ENCODE results near the gene PIGW. TPM values are rescaled to one million over a fixed set of nuclear protein-coding genes. Genes with fewer than 3 reads are reported as not detected.

The PIGW gene
- total RNA-seq, 2 experiments from 2014 or later: 9.6 to 17.4 TPM

DNA sequence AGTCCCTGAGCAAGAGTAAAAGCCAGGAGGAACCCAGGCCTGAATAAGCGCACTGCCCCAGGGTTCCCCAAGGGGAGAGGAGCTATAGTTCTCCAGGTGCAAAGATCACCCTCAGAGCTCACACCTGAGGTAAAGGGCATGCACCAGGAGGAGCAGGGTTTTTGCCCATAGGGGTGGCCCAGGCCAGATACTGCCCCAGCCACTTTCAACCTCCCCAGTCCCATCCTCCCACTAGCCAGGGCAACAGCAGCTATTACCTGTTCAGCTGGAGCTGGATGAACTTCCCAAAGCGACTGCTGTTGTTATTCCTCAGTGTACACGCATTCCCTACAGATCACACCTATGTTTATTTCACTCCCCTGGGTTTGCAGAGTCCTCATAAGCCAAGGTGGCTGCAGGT lies 19.9 kb upstream of the PIGW start:
- Mint-ChIP-seq H3K36me3 (peaks cover 19% of the 10 kb centered on the region), H3K27ac (no peak overlapping the region), H3K4me1 (peaks cover 1% of the 10 kb centered on the region), H3K27me3 (no peaks in the 10 kb centered on the region), H3K9me3 (ENCODE audit: low read depth) (no peaks in the 10 kb centered on the region), H3K4me3 (no peak overlapping the region)
- CTCF ChIA-PET: no interaction called here
- DNase-seq (no peak), ATAC-seq (no peak)

DNA sequence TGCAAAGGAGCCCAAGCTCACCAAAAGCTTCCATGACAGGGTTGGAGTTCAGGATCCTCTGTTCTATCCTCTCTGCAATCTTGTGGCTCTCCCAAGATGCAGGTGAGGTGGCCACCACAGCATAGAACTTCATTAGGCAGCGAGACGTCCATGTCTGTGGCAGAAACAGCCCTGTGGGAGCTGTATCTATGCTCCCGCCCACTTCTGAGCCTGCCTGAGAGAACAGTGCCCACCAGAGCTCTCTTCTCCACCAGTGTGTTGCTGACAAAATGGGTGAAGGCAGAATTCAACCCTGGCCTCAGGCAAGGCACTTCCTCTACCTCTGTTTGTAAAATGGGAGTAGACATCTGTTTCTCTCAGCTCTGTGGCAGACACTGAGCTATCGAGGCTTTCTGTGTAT lies 18.9 kb upstream of the PIGW start:
- Mint-ChIP-seq H3K36me3 (peaks cover 26% of the 10 kb centered on the region), H3K9me3 (ENCODE audit: low read depth) (no peaks in the 10 kb centered on the region)
- CTCF ChIA-PET: interaction anchor here (1.0 to 1.3 kb wide), 2 partner anchors 32 to 367 kb away, joined by 3 to 4 read pairs; no protein-coding TSS in a partner anchor

DNA sequence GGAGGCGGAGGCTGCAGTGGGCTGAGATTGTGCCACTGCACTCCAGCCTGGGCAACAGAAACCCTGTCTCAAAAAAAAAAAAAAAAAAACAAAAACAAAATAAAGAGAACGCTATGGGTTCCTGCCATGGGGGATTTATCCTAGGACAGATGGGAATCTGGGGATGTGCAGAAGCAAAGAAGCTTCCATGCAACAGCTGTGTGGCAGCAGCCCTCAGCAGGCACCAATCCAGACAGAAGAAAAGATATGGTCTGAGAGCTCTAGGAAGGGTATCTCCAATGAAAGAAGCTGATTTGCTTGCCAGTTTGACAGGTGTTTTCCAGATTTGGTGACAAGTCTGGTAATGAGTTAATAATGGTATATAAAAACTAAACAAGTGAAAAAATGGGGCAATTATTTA lies 11.7 kb upstream of the PIGW start:
- no peak overlapping the region for H3K4me3 Mint-ChIP-seq
- DNase-seq (no peak), ATAC-seq (no peak)
- H3K36me3 Mint-ChIP-seq: peaks cover 58% of the 10 kb centered on the region
- H3K4me1 Mint-ChIP-seq: peaks cover 19% of the 10 kb centered on the region
- H3K27me3 Mint-ChIP-seq: no peaks in the 10 kb centered on the region
- H3K9me3 Mint-ChIP-seq (ENCODE audit: low read depth): no peaks in the 10 kb centered on the region
- no peak overlapping the region for H3K27ac Mint-ChIP-seq
- CTCF ChIA-PET: interaction anchor here (0.6 to 1.9 kb wide), 3 partner anchors 9 to 374 kb away, joined by 3 to 9 read pairs (median 3); partner anchors contain the start of genes MYO19 and PIGW

More for the DNA sequence above, 18.9 kb upstream of the PIGW start:
- H3K27me3 Mint-ChIP-seq: no peaks in the 10 kb centered on the region
- DNase-seq: no peak
- no peak overlapping the region for H3K4me3 Mint-ChIP-seq
- ATAC-seq: no peak
- peaks cover 1% of the 10 kb centered on the region for H3K4me1 Mint-ChIP-seq
- no peak overlapping the region for H3K27ac Mint-ChIP-seq

DNA sequence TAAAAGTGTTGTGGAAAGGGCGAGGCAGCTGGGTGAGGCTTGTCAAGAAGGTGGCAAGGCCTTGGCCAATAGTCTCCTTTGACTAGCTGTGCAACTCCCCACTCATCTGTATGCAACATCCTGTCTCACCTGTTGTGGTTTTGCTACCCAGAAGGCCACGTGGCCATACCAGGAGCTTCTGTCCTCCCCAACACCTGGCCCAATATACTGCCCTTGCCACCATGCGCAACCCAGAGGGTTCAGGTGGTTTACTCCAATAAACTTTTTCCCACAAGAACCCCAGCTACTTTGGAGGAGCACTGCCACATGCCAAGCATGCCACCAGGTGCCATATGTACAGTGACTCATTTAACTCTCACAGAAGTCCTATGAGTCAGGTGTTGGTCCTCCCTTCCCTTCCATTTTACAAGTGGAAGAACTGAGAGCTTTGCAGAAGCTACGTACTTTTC lies 10.3 kb upstream of the PIGW start:
- peaks cover 21% of the 10 kb centered on the region for H3K4me1 Mint-ChIP-seq
- H3K4me3 Mint-ChIP-seq: no peak overlapping the region
- DNase-seq (no peak), ATAC-seq (no peak)
- CTCF ChIA-PET: interaction anchor here (1.9 kb wide), 1 partner anchor 10 kb away, joined by 9 read pairs; the partner anchor contains the start of genes MYO19 and PIGW
- peaks cover 54% of the 10 kb centered on the region for H3K36me3 Mint-ChIP-seq
- H3K9me3 Mint-ChIP-seq (ENCODE audit: low read depth): no peaks in the 10 kb centered on the region
- peak overlapping the region; percentile 62 for H3K27ac Mint-ChIP-seq
- H3K27me3 Mint-ChIP-seq: no peaks in the 10 kb centered on the region

DNA sequence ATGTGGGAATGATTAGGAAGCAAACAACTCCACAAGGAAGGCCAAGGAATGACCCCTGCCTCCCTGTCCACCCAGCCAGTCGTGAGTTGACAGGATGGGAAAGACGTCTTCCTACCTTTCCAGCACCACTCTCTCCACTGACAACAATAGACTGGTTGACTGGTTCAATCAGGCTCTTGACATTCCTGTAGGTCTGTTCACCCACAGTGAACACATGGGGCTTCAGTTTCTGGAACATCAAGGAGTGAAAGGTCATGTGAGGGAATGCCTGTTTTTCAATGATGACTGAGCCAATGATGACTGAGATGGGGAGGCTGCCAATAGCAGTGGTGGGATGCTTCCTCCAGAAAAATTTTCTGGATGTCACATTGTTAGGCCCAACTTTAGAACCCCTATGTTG lies 9.7 kb upstream of the PIGW start:
- CTCF ChIA-PET: no interaction called here
- H3K4me1 Mint-ChIP-seq: peaks cover 21% of the 10 kb centered on the region
- no peaks in the 10 kb centered on the region for H3K27me3 Mint-ChIP-seq
- DNase-seq (peak; percentile 31), ATAC-seq (no peak)
- H3K27ac Mint-ChIP-seq: no peak overlapping the region
- H3K9me3 Mint-ChIP-seq (ENCODE audit: low read depth): no peaks in the 10 kb centered on the region
- peaks cover 57% of the 10 kb centered on the region for H3K36me3 Mint-ChIP-seq
- no peak overlapping the region for H3K4me3 Mint-ChIP-seq

DNA sequence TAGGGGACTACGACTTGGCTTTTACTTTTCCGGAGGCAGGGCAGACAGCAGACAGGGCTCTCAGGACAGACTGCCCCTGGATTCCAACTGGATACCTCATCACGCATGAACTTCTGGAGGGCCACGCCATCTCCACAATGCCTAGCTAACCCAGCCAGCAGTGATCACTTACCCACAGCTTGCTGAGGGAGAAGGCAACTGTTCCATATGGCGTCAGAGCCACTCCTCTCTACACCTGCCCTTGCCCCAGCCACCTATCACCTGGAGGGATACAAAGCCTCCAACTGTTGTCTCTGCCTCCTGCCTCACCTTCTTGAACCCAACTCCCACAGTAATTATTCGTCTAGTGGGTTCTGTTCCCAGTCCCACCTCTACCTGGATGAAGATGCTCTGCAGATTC lies 8.9 kb upstream of the PIGW start:
- Mint-ChIP-seq H3K36me3 (peaks cover 51% of the 10 kb centered on the region), H3K9me3 (ENCODE audit: low read depth) (no peaks in the 10 kb centered on the region), H3K4me1 (peaks cover 21% of the 10 kb centered on the region), H3K4me3 (no peak overlapping the region), H3K27ac (no peak overlapping the region), H3K27me3 (no peaks in the 10 kb centered on the region)
- peak; percentile 31 for DNase-seq
- ATAC-seq: no peak
- CTCF ChIA-PET: no interaction called here

DNA sequence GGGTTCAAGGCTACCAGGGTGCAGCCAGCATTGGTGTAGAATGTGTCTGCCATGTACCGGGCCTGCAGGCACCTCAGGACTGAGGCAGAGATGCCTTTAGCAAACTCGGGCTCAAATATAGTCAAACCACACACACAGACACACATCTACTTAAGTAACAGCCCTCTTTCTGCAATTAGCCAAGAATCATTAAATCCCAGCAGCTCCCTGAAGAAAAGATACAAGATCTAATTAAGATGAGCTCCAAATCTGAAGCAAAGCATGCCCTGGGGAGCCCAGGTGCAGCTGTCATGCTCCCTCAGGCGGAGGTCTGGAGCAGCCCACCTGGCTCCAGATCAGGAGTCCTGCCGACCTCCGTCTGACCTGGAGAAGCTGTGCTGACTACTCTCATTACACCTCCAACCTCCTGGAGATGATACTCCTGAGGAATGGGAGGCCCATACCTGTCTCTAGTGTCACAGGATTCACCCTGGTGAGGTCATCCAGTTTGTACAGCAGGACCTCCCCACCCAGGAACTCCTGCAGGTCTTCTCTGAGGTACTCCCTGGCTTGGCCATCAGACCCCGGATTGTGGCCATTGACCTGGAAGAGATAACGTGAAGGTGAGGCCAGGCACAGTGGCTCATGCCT lies 7.1 kb upstream of the PIGW start:
- DNase-seq: no peak
- no peak for ATAC-seq
- CTCF ChIA-PET: no interaction called here
- H3K27ac Mint-ChIP-seq: no peak overlapping the region
- H3K9me3 Mint-ChIP-seq (ENCODE audit: low read depth): no peaks in the 10 kb centered on the region
- H3K4me1 Mint-ChIP-seq: peaks cover 29% of the 10 kb centered on the region
- no peak overlapping the region for H3K4me3 Mint-ChIP-seq
- H3K27me3 Mint-ChIP-seq: no peaks in the 10 kb centered on the region
- peaks cover 53% of the 10 kb centered on the region for H3K36me3 Mint-ChIP-seq

DNA sequence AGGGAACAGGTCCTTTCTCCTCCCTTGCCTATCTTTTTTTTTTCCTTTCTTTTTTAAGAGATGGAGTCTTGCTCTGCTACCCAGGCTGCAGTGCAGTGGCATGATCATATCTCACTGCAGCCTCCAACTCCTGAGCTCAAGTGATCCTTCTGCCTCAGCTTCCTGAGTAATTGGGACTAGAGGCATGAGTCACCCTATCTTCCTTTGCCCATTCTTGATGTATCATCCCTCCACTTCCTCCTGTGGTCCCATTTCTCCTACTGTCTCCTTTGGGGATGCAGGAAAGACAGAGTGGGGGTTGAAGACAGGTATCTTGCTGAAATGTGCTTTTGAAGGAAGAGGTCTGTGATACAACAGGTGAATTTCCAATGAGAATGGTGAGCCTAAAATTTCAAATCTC lies 5.7 kb upstream of the PIGW start:
- Mint-ChIP-seq H3K27me3 (no peaks in the 10 kb centered on the region), H3K36me3 (peaks cover 55% of the 10 kb centered on the region), H3K27ac (peak overlapping the region; percentile 42), H3K4me1 (peaks cover 40% of the 10 kb centered on the region), H3K4me3 (no peak overlapping the region), H3K9me3 (ENCODE audit: low read depth) (no peaks in the 10 kb centered on the region)
- CTCF ChIA-PET: no interaction called here
- no peak for ATAC-seq
- no peak for DNase-seq

DNA sequence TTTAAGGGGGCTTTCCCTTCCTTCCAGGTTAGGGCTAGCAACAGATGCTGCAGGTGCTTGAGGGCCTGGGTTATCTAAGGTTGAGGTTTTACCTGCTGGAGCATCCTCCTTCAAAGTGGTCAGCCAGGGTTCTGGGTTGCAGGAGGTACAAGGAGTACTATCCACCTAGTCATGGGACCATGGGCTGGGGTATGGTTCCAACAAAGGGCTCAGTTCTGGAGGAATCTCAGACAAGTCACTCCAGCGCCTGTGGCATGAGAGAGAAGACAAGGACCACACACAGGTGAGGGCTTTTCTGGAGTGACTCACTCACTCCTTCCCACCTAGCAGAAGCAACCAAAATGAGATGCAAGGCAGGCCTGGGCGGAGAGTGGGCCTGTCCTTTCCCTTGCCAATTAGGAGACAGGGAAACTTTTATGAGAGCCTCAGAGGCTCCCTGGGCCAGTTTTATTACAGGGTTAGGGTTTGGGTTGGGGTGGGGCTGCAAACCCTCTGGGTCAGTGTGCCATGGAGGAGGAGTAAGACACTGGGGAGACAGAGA lies 2.3 kb upstream of the PIGW start:
- H3K27me3 Mint-ChIP-seq: no peaks in the 10 kb centered on the region
- no peak for ATAC-seq
- H3K27ac Mint-ChIP-seq: peak overlapping the region; percentile 5
- no peaks in the 10 kb centered on the region for H3K9me3 Mint-ChIP-seq (ENCODE audit: low read depth)
- no peak for DNase-seq
- CTCF ChIA-PET: no interaction called here
- H3K4me1 Mint-ChIP-seq: peaks cover 42% of the 10 kb centered on the region
- no peak overlapping the region for H3K4me3 Mint-ChIP-seq
- H3K36me3 Mint-ChIP-seq: peaks cover 40% of the 10 kb centered on the region

DNA sequence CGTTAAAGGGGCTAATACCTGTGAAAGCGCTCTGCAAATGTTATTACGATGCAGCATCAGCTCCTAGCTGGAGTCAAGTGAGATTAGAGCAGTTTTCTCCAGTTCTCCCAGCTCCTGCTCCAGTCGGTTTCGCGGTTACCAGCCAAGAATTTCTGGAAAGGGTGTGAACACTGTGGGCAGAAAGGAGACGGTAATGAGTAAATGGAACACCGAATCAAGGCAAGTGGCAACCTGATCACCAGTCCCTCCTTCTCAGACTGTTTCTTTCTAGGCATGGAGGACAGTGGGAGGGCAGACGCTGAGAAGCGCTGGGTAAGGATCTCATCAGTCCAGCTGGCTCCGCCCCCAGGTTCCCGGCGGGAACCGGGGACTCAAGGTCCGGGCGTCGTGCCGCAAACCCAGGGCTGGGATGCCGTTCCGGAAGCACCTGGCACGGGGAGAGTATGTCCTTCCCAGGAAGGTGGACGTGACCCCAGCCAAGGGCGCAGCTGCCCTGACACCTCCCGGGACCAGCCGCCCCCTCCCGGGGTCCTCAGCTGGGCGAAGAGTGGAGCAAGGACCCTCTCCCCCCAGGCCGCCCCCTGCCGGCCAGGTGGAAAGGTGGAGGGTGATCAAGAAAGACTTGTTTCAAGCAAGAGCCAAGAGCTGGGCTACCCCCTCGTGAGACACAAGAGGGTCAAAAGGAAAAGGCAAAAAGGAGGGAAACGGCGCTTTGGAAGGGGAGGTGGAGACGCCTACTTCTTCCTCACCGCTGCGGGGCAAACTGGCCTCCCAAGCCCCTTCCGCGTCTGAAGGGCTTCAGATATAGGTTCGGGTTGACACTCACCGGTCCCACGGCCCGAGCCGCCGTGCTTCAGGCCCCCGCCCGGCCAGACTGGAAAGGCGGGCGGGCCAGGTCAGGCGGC lies 600 bp upstream of the PIGW start:
- H3K27me3 Mint-ChIP-seq: no peaks in the 10 kb centered on the region
- DNase-seq (peak; percentile 73), ATAC-seq (peak; percentile 32)
- peak overlapping the region; percentile 99 for H3K27ac Mint-ChIP-seq
- peaks cover 39% of the 10 kb centered on the region for H3K36me3 Mint-ChIP-seq
- H3K4me1 Mint-ChIP-seq: peaks cover 42% of the 10 kb centered on the region
- no peaks in the 10 kb centered on the region for H3K9me3 Mint-ChIP-seq (ENCODE audit: low read depth)
- peak overlapping the region; percentile 93 for H3K4me3 Mint-ChIP-seq
- CTCF ChIA-PET: interaction anchor here (0.6 to 7.2 kb wide), 11 partner anchors 8 to 908 kb away, joined by 3 to 48 read pairs (median 5); partner anchors contain the start of genes GGNBP2 and MRM1

DNA sequence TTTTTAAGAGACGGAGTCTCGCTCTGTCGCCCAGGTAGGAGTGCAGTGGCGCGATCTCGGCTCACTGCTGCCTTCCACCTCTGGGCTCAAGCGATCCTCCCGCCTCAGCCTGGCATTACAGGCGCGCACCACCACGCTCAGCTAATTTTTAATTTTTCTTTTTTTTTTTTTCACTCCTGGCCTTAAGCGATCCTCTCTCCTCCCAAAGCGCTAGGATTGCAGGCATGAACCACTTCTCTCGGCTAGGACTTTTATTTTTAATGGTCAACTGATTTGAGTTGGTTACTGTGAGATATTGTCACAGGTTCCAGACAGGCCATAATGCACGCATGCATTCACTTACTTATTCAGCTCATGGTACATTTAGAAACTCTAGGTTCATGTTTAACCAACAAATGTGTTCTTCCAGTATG lies 888 bp downstream of the PIGW start:
- H3K4me1 Mint-ChIP-seq: peaks cover 44% of the 10 kb centered on the region
- DNase-seq: no peak
- H3K36me3 Mint-ChIP-seq: peaks cover 35% of the 10 kb centered on the region
- no peaks in the 10 kb centered on the region for H3K9me3 Mint-ChIP-seq (ENCODE audit: low read depth)
- peak overlapping the region; percentile 99 for H3K27ac Mint-ChIP-seq
- peak; percentile 28 for ATAC-seq
- no peaks in the 10 kb centered on the region for H3K27me3 Mint-ChIP-seq
- H3K4me3 Mint-ChIP-seq: peak overlapping the region; percentile 93
- CTCF ChIA-PET: interaction anchor here (1.0 to 7.2 kb wide), 6 partner anchors 9 to 140 kb away, joined by 3 to 48 read pairs (median 11); partner anchors contain the start of genes GGNBP2 and MRM1

DNA sequence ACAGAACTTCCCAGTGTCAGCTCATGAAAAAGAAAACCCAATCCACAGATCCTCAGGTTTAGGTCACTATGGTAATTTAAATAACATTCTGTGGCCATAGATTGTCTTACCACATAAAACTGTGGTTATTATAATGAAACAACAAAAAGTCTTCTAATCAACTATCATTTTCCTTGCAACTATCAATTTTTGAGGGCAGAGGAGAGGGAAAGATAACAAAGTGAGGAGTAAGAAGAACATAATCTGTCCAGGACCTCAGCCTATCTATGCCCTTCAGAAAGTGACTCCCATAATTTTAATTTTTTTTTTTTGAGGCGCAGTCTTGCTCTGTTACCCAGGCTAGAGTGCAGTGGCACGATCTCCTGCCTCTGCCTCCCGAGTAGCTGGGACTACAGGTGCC lies 5.9 kb downstream of the PIGW start:
- ATAC-seq: no peak
- no peak for DNase-seq
- Mint-ChIP-seq H3K27me3 (no peaks in the 10 kb centered on the region), H3K4me3 (no peak overlapping the region), H3K36me3 (peaks cover 21% of the 10 kb centered on the region), H3K9me3 (ENCODE audit: low read depth) (no peaks in the 10 kb centered on the region), H3K27ac (no peak overlapping the region), H3K4me1 (peaks cover 30% of the 10 kb centered on the region)
- CTCF ChIA-PET: interaction anchor here (7.2 kb wide), 1 partner anchor 61 kb away, joined by 42 read pairs; the partner anchor contains the start of gene MRM1

DNA sequence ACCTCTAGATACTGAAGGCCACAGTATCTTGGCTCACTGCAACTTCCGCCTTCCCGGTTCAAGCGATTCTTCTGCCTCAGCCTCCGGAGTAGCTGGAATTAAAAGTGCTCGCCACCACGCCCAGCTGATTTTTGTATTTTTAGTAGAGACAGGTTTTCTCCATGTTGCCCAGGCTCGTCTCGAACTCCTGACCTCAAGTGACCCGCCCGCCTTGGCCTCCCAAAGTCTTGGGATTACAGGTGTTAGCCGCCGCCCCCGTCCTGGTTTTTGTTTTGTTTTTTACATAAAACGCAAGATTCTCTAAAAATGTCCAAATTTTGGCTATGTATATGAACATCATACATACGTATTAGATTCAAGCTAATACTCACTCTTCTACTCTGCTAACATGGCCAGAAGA lies 8.0 kb downstream of the PIGW start:
- Mint-ChIP-seq H3K4me1 (peaks cover 21% of the 10 kb centered on the region), H3K36me3 (peaks cover 24% of the 10 kb centered on the region), H3K27ac (no peak overlapping the region), H3K9me3 (ENCODE audit: low read depth) (no peaks in the 10 kb centered on the region), H3K4me3 (no peak overlapping the region), H3K27me3 (no peaks in the 10 kb centered on the region)
- no peak for DNase-seq
- ATAC-seq: no peak
- CTCF ChIA-PET: interaction anchor here (1.5 kb wide), 1 partner anchor 9 kb away, joined by 4 read pairs; the partner anchor contains the start of genes MYO19 and PIGW
